SK-N-SH (cell line): ENCODE measurements around the gene SLC12A7.

ENCODE experiments used
- FOSL2 ChIP-seq: IDR thresholded peaks from 2 replicates; pipeline ENCODE4 v1.4.0; 2012; ENCODE audit warnings: low read depth, mild to moderate bottlenecking, moderate library complexity, borderline replicate concordance
- GABPA ChIP-seq: IDR thresholded peaks from 2 replicates; pipeline ENCODE4 v1.4.0; 2012; ENCODE audit warnings: low read depth, mild to moderate bottlenecking
- GATA2 ChIP-seq: sonication (generic); formaldehyde crosslinking; IDR thresholded peaks from 2 replicates; pipeline ENCODE4 v1.5.0; 2020; ENCODE audit warnings: mild to moderate bottlenecking, missing genetic modification reagents
- MXI1 ChIP-seq: IDR thresholded peaks from 2 replicates; pipeline ENCODE4 v1.6.1; 2012; ENCODE audit warnings: mild to moderate bottlenecking, low read depth, low read length, improper control_type of control experiment
- NRF1 ChIP-seq: IDR thresholded peaks from 2 replicates; pipeline ENCODE4 v1.6.1; 2012; ENCODE audit warnings: low read depth, mild to moderate bottlenecking, low read length
- POLR2AphosphoS5 ChIP-seq: IDR thresholded peaks from 2 replicates; pipeline ENCODE4 v1.6.1; 2012; ENCODE audit warnings: low read depth, low read length
- RAD21 ChIP-seq: IDR thresholded peaks from 2 replicates; pipeline ENCODE4 v1.6.1; 2012; ENCODE audit warnings: mild to moderate bottlenecking, low read length
- RFX5 ChIP-seq: IDR thresholded peaks from 2 replicates; pipeline ENCODE4 v1.6.1; 2012; ENCODE audit warnings: mild to moderate bottlenecking, improper control_type of control experiment, low read length
- SMC3 ChIP-seq: IDR thresholded peaks from 2 replicates; pipeline ENCODE4 v1.6.1; 2012; ENCODE audit warnings: low read depth, low read length, improper control_type of control experiment
- TF ChIP-seq, protein P1 (sequence below): fragments of 200-600 bp; sonication (generic); IDR thresholded peaks from 2 replicates; pipeline ENCODE4 v1.6.1; 2017; ENCODE audit warnings: antibody characterized with exemption, mild to moderate bottlenecking, moderate library complexity
- TF ChIP-seq, protein P2 (sequence below): IDR thresholded peaks from 2 replicates; pipeline ENCODE4 v1.4.0; 2012; ENCODE audit warnings: low read depth
- TF ChIP-seq, protein P3 (sequence below): IDR thresholded peaks from 2 replicates; pipeline ENCODE4 v1.4.0; 2012; ENCODE audit warnings: low read depth, borderline replicate concordance
- TF ChIP-seq, protein P4 (sequence below): IDR thresholded peaks from 2 replicates; pipeline ENCODE4 v1.6.1; 2012; ENCODE audit warnings: mild to moderate bottlenecking, low read depth, low read length, moderate library complexity

DNA sequence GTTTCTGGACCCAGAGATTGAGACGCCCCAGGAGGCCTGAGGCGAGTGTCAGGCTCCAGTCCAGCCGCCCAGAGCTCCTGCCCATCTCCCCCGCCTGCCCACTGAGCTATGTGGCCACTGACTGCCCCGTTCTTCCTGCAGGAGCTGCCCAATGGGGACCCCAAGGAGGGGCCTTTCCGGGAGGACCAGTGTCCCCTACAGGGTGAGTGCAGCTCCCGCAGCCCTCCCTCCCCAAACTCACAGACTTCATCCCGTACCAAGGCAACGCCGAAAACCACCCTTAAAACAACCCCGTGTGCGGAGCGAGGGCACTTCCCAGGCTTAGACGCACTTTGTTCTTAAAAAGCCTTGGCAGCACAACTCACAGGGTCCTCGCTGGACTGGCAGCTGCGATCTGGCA is 79.9 kb downstream of the SLC12A7 start:
- TF ChIP-seq, protein P1, sequence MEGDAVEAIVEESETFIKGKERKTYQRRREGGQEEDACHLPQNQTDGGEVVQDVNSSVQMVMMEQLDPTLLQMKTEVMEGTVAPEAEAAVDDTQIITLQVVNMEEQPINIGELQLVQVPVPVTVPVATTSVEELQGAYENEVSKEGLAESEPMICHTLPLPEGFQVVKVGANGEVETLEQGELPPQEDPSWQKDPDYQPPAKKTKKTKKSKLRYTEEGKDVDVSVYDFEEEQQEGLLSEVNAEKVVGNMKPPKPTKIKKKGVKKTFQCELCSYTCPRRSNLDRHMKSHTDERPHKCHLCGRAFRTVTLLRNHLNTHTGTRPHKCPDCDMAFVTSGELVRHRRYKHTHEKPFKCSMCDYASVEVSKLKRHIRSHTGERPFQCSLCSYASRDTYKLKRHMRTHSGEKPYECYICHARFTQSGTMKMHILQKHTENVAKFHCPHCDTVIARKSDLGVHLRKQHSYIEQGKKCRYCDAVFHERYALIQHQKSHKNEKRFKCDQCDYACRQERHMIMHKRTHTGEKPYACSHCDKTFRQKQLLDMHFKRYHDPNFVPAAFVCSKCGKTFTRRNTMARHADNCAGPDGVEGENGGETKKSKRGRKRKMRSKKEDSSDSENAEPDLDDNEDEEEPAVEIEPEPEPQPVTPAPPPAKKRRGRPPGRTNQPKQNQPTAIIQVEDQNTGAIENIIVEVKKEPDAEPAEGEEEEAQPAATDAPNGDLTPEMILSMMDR, result no peak
- TF ChIP-seq FOSL2 (no peak), GATA2 (no peak), RAD21 (no peak), GABPA (no peak), SMC3 (no peak), MXI1 (no peak), POLR2AphosphoS5 (no peak), NRF1 (no peak), RFX5 (no peak)
- TF ChIP-seq, protein P2, sequence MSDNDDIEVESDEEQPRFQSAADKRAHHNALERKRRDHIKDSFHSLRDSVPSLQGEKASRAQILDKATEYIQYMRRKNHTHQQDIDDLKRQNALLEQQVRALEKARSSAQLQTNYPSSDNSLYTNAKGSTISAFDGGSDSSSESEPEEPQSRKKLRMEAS, result no peak
- TF ChIP-seq, protein P3, sequence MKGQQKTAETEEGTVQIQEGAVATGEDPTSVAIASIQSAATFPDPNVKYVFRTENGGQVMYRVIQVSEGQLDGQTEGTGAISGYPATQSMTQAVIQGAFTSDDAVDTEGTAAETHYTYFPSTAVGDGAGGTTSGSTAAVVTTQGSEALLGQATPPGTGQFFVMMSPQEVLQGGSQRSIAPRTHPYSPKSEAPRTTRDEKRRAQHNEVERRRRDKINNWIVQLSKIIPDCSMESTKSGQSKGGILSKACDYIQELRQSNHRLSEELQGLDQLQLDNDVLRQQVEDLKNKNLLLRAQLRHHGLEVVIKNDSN, result no peak
- TF ChIP-seq, protein P4, sequence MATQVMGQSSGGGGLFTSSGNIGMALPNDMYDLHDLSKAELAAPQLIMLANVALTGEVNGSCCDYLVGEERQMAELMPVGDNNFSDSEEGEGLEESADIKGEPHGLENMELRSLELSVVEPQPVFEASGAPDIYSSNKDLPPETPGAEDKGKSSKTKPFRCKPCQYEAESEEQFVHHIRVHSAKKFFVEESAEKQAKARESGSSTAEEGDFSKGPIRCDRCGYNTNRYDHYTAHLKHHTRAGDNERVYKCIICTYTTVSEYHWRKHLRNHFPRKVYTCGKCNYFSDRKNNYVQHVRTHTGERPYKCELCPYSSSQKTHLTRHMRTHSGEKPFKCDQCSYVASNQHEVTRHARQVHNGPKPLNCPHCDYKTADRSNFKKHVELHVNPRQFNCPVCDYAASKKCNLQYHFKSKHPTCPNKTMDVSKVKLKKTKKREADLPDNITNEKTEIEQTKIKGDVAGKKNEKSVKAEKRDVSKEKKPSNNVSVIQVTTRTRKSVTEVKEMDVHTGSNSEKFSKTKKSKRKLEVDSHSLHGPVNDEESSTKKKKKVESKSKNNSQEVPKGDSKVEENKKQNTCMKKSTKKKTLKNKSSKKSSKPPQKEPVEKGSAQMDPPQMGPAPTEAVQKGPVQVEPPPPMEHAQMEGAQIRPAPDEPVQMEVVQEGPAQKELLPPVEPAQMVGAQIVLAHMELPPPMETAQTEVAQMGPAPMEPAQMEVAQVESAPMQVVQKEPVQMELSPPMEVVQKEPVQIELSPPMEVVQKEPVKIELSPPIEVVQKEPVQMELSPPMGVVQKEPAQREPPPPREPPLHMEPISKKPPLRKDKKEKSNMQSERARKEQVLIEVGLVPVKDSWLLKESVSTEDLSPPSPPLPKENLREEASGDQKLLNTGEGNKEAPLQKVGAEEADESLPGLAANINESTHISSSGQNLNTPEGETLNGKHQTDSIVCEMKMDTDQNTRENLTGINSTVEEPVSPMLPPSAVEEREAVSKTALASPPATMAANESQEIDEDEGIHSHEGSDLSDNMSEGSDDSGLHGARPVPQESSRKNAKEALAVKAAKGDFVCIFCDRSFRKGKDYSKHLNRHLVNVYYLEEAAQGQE, result no peak
